ENCODE data around the gene SUMO2. TPM values are rescaled to one million over a fixed set of nuclear protein-coding genes. Genes with fewer than 3 reads are reported as not detected.

Gene SUMO2
- 553 and 842 TPM in 2 replicates for total RNA-seq (2016; rRNA removed; fragmentation: Illumina TruSeq; extraction: Trizol)
- total RNA-seq (2016; cell fraction: cytosol; rRNA removed; fragmentation: Illumina TruSeq; extraction: Trizol; ENCODE audit: low read depth), result 162 and 178 TPM in 2 replicates
- total RNA-seq (2016; cell fraction: insoluble cytoplasmic fraction; rRNA removed; fragmentation: Illumina TruSeq; extraction: Trizol), result 553 and 885 TPM in 2 replicates
- total RNA-seq (2016; cell fraction: membrane; rRNA removed; fragmentation: Illumina TruSeq; extraction: Trizol), result 469 and 483 TPM in 2 replicates
- 195 and 213 TPM in 2 replicates for total RNA-seq (2016; cell fraction: nucleus; rRNA removed; fragmentation: Illumina TruSeq; extraction: Trizol)
- 252 and 337 TPM in 2 replicates for polyA plus RNA-seq (2011; rRNA removed)
- 69.8 and 103 TPM in 2 replicates for polyA plus RNA-seq (2011; cell fraction: cytosol; rRNA removed)
- polyA plus RNA-seq (2011; cell fraction: nucleus; rRNA removed), result 25.8 and 30.1 TPM in 2 replicates
- polyA plus RNA-seq (2012), result 289 and 643 TPM in 2 replicates
- 377 and 391 TPM in 2 replicates for polyA plus RNA-seq (2016; cell fraction: cytosol; fragmentation: Illumina TruSeq; extraction: Trizol; ENCODE audit: low read depth)
- polyA plus RNA-seq (2016; cell fraction: insoluble cytoplasmic fraction; fragmentation: Illumina TruSeq; extraction: Trizol; ENCODE audit: low read depth), result 1,249 and 1,398 TPM in 2 replicates
- polyA plus RNA-seq (2016; cell fraction: membrane; fragmentation: Illumina TruSeq; extraction: Trizol; ENCODE audit: low read depth), result 612 and 621 TPM in 2 replicates
- polyA plus RNA-seq (2016; cell fraction: nucleus; fragmentation: Illumina TruSeq; extraction: Trizol; ENCODE audit: insufficient read depth, low read depth), result 448 and 485 TPM in 2 replicates
- polyA minus RNA-seq (2011; rRNA and poly(A)+ RNA removed; ENCODE audit: low replicate concordance), result 78.7 and 95.4 TPM in 2 replicates
- 255 and 261 TPM in 2 replicates for polyA minus RNA-seq (2011; cell fraction: cytosol; rRNA and poly(A)+ RNA removed)
- 42.5 and 63.9 TPM in 2 replicates for polyA minus RNA-seq (2011; cell fraction: nucleus; rRNA and poly(A)+ RNA removed)
- percentile 92 among the genes with signal in this experiment for Bru-seq, nascent RNA
- percentile 98 among the genes with signal in this experiment for BruChase-seq, experiment 1, labeled RNA remaining after a 6-hour chase
- percentile 95 among the genes with signal in this experiment for BruChase-seq, experiment 2, labeled RNA remaining after a 2-hour chase
- long read RNA-seq, experiment 1, transcript SUMO2-202 (4 exons, 3,190 nt), result major isoform, 636 of 673 reads
- long read RNA-seq, experiment 1, transcript SUMO2-203 (4 exons, 490 nt), result minor isoform, 9 of 673 reads
- long read RNA-seq, experiment 1, partial matches to known transcripts, result 10 of 673 reads
- long read RNA-seq, experiment 1, other reads (novel, unspliced or antisense), result 15 of 673 reads
- long read RNA-seq, experiment 2, transcript SUMO2-203 (4 exons, 490 nt), result minor isoform, 5 of 500 reads
- long read RNA-seq, experiment 2, transcript SUMO2-202 (4 exons, 3,190 nt), result major isoform, 381 of 500 reads
- long read RNA-seq, experiment 2, partial matches to known transcripts, result 19 of 500 reads
- long read RNA-seq, experiment 2, other reads (novel, unspliced or antisense), result 92 of 500 reads

DNA sequence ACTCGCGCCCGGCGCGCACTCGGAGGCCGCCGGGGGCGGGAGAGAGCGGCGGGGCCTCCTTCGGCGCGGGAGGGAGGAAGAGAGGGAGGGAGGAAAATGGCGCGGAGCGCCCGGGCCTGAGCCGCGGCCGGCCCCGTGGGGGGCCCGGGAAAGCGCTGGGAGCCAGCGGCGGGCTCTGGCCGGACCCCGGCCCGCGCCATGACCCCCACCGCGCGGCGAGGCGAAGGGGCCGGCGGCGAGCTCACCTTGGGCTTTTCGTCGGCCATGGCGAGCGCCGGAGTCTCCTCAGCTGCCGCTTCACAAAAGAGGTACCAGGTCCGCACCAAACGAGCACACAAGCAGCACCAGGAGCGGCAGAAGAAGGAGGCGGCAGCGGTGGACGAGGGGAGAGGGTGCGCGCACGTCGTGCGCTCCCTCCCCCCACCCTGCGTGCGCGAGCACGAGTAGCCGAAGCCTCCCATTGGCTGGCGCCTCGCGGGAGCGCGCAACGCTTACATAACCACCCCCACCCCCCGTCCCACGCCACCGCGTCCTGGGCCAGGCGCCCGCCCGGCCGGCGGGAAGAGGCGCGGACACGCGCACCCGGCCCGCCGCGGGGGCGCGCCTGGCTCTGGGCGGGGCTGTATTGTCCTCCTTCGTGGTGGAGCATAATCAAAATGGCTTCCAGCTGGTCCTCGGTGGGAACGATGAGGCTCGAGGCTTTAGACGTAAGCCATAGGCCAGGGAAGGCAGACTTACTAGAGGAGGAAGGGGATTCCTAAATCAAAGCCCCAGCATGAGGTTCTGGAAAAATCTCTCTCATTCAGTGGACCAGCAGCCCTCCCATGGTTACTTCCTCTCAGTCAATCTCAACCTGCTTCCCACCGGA lies at the start of gene SUMO2:
TSS of gene SUMO2 (minus strand) at position 391 of the 868 bp plus-strand sequence. CDS start at position 266, 125 bp downstream.
- H2AFZ ChIP-seq (ENCODE audit: low read length), result peak within 1 kb of the TSS; percentile 87
- H3K9ac ChIP-seq (ENCODE audit: insufficient read depth, low read depth, low read length), result peak within 1 kb of the TSS; percentile 95
- peaks cover 47% of the 10 kb centered on the region for H3K4me1 ChIP-seq (ENCODE audit: insufficient read depth, low read length)
- H3K27ac ChIP-seq (ENCODE audit: extremely low read length, insufficient read depth, low read length), result peak within 1 kb of the TSS; percentile 96
- ChIA-PET POLR2A (interaction anchor here (0.9 to 2.1 kb wide), 17 partner anchors 8 to 223 kb away, joined by 3 to 13 read pairs (median 4); partner anchors contain the start of genes GGA3, GRB2, JPT1 and MRPL58), CTCF (ENCODE audit: low intra/inter-chr PET ratio, low total read pairs) (no interaction called here)
- ATAC-seq (peak; percentile 84), DNase-seq (ENCODE audit: low spot score) (peak; percentile 84), FAIRE-seq (peak; percentile 51)
- H3K4me3 ChIP-seq (replicated peaks in 1 of 3; ENCODE audit: insufficient read depth in 1 of 3, low read depth in 2 of 3, low read length in 3 of 3), result peak within 1 kb of the TSS; percentile 92 to 98 (median 96)
- BruUV-seq (replicated peaks), result no TSS peak
- H4K20me1 ChIP-seq (ENCODE audit: insufficient read depth, low read length), result peaks cover 15% of the 10 kb centered on the region
- WGBS (ENCODE audit: low lambda C conversion rate), result 2% methylated on average over 46 of the region's 92 CpGs
- intact Hi-C loops (cut with micrococcal nuclease; ENCODE audit: unreplicated experiment), result no loop called here
- peaks cover 10 to 19% of the 10 kb centered on the region in 2 experiments; a peak in 4 of 5 replicates for H3K36me3 ChIP-seq (replicated peaks in 1 of 2; ENCODE audit: control insufficient read depth in 1 of 2, insufficient read depth in 2 of 2, low read length in 2 of 2)
- no peaks in the 10 kb centered on the region; a peak in 1 of 5 replicates for H3K27me3 ChIP-seq (ENCODE audit: control insufficient read depth in 1 of 2, insufficient read depth in 2 of 2, low read length in 2 of 2)
- no peaks in the 10 kb centered on the region for H3K9me3 ChIP-seq (ENCODE audit: low read length)
- peak within 1 kb of the TSS; percentile 94 for H3K4me2 ChIP-seq (ENCODE audit: low read depth, low read length)
- peaks cover 45% of the 10 kb centered on the region for H3K79me2 ChIP-seq (ENCODE audit: insufficient read depth, low read length)
- in situ Hi-C loops (cut with HindIII; ENCODE audit: extremely low pct_ligation_motif_present, low pct_unique_long_range_greater_than_20kb), result no loop called here
- TF ChIP-seq MIER3 (CRISPR knock-in tag; IDR thresholded peaks at IDR 0.05; ENCODE audit: borderline replicate concordance) (0 out of 2 replicates have a peak, but pooled peaks have one; percentile 34), FOXA3 (CRISPR knock-in tag; IDR thresholded peaks at IDR 0.05) (peak; percentile 8), ZKSCAN5 (CRISPR knock-in tag; IDR thresholded peaks at IDR 0.05) (no peak), MED1 (CRISPR knock-in tag; IDR thresholded peaks at IDR 0.05) (peak; percentile 66), MXD4 (CRISPR knock-in tag; IDR thresholded peaks at IDR 0.05) (peak; percentile 47; the same call in 1 of the 2 replicates), ZNF616 (CRISPR knock-in tag; IDR thresholded peaks at IDR 0.05; ENCODE audit: low read depth) (peak; percentile 79; the same call in 1 of the 2 replicates), ZNF563 (CRISPR knock-in tag; IDR thresholded peaks at IDR 0.05) (peak; percentile 91), ZNF768 (CRISPR knock-in tag; IDR thresholded peaks at IDR 0.05) (peak; percentile 71), ZNF24 (IDR thresholded peaks at IDR 0.05) (0 out of 2 replicates have a peak, but pooled peaks have one; percentile 11), POLR2G (IDR thresholded peaks at IDR 0.05; ENCODE audit: low read depth, low read length) (peak; percentile 77), ZMAT3 (CRISPR knock-in tag; conservative IDR thresholded peaks at IDR 0.05) (0 out of 2 replicates have a peak, but pooled peaks have one; percentile 49)
- TF ChIP-seq, protein P1, sequence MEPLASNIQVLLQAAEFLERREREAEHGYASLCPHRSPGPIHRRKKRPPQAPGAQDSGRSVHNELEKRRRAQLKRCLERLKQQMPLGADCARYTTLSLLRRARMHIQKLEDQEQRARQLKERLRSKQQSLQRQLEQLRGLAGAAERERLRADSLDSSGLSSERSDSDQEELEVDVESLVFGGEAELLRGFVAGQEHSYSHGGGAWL (CRISPR knock-in tag; IDR thresholded peaks at IDR 0.05), result peak; percentile 74
- TF ChIP-seq, protein P2, sequence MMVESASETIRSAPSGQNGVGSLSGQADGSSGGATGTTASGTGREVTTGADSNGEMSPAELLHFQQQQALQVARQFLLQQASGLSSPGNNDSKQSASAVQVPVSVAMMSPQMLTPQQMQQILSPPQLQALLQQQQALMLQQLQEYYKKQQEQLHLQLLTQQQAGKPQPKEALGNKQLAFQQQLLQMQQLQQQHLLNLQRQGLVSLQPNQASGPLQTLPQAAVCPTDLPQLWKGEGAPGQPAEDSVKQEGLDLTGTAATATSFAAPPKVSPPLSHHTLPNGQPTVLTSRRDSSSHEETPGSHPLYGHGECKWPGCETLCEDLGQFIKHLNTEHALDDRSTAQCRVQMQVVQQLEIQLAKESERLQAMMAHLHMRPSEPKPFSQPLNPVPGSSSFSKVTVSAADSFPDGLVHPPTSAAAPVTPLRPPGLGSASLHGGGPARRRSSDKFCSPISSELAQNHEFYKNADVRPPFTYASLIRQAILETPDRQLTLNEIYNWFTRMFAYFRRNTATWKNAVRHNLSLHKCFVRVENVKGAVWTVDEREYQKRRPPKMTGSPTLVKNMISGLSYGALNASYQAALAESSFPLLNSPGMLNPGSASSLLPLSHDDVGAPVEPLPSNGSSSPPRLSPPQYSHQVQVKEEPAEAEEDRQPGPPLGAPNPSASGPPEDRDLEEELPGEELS (CRISPR knock-in tag; IDR thresholded peaks at IDR 0.05), result peak; percentile 53; the same call in 1 of the 2 replicates

Data from HepG2 (cell line).